ENCODE measurements around the gene TRIM31.

Gene TRIM31

DNA sequence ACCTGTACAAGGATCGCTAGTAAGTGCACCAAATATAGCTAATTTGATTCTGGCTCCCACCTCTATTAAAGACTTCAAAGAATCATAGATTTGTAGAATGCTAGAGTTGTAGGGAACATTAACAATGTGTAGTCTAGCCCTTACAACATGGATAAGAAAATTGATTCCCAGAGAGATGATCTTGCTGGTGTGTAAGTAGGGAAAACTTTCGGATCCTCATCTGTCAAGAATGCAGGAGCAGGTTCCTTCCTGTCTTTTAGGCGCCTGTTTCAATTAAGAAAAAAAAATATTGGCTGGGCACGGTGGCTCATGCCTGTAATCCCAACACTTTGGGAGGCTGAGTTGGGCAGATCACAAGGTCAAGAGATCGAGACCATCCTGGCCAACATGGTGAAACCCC, 25.0 kb downstream of the TRIM31 start:
- DNase-seq (ENCODE audit: low read depth in 1 of 2, low spot score in 1 of 2): no peak

DNA sequence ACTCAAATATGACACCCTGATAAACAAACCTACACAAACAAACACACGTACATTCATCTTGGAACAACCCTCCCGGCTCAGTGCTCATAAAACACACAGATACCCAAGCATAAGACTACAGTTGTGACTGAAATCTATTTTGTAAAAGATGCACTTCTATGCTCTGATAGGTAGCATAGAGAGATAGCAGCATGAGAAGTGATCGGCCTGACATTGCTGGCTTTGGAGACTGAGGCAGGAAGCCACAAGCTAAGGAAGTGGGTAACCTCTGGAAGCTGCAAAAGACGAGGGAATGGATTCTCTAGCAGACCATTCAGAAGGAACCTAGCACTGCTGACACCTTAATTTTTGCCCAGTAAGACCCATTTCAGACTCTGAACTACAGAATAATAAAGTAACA, 35.7 kb downstream of the TRIM31 start:
- no peak for DNase-seq (ENCODE audit: low read depth in 1 of 2, low spot score in 1 of 2)

- no peak for DNase-seq (ENCODE audit: low read depth in 1 of 2, low spot score in 1 of 2)
These were observed 36.8 kb downstream of the TRIM31 start for GRCh38 chr6:30075790-30076732.

DNA sequence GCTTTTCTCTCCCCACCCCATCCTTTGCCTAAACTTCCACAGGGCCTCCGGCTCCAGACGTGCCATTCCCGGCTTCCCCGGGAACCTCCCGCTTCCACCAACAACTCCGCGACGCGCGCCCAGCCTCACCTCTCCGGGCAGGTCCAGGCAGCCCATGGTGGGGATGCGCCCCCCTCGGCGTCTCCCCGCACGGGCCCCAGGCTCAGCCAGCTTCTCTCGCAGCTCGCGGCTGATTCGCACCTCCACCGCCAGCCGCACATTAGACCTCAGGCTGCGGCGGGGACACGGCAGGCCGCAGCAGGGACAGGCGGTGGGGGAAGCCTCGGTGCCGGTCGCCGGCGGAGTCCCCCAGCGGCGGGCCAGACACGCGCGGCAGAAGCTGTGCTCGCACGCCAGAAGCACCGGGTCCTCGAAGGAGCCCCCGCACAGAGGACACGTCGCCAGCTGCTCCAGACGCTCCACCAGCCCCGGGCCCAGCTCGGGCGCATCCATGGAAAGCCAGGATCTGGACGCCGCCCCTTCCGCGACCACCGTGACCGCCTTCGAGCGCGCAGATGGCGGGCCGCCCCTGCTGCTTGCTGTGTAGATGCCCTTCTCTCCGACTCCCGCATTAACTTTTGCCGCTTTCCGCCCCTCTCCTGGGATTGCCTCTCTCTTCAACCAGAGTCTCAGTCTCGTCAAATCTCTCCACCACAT, 37.6 kb downstream of the TRIM31 start, which contains the start of gene RNF39:
Gene RNF39, minus strand, starts transcription at position 676 of the 696 bp plus-strand sequence. Its CDS starts 184 bp downstream, at position 492.
- no peak for DNase-seq (ENCODE audit: low read depth in 1 of 2, low spot score in 1 of 2)

DNA sequence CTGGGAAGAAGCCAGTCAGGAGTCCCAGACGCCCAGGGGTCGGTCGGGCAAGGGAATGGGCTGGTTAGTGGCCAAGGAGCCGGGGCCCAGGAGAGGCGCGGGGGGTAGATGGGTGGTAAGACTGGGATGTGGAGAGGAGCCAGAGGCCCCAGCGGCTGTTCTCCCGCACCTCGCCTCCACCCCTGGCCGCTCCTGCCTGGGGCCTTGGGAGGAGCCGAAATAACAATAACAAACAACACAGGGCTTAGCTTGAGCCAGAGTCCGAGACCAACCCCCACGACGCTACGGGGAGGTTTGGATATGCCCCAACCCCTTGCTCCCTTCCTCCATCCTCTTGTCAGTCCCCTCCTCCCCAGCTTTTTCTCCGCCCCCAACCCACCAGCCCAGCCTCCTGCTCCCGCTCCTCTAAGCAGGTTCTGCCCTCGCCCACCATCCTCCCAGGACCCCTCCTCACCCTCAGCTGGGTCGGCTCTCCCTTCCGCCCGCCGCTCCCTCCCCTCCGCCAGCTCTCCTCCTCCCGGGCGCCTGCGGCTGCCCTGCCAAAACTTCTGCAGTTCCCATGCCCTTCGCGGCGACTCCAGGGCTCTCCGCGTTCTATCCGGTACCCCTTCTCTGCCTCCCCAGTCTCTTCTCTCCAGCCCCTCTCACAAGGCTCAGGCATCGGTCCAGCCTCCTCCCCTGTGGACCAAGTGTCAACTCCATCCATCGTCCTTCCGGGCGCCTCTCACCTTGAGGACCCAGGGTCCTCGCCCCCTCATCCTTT, 38.4 kb downstream of the TRIM31 start:
- DNase-seq (ENCODE audit: low read depth in 1 of 2, low spot score in 1 of 2): no peak

GRCh38 chr6:30073489-30074235, 39.2 kb downstream of the TRIM31 start:
- no peak for DNase-seq (ENCODE audit: low read depth in 1 of 2, low spot score in 1 of 2)

GRCh38 chr6:30071858-30072257, 41.0 kb downstream of the TRIM31 start:
- no peak for DNase-seq (ENCODE audit: low read depth in 1 of 2, low spot score in 1 of 2)

DNA sequence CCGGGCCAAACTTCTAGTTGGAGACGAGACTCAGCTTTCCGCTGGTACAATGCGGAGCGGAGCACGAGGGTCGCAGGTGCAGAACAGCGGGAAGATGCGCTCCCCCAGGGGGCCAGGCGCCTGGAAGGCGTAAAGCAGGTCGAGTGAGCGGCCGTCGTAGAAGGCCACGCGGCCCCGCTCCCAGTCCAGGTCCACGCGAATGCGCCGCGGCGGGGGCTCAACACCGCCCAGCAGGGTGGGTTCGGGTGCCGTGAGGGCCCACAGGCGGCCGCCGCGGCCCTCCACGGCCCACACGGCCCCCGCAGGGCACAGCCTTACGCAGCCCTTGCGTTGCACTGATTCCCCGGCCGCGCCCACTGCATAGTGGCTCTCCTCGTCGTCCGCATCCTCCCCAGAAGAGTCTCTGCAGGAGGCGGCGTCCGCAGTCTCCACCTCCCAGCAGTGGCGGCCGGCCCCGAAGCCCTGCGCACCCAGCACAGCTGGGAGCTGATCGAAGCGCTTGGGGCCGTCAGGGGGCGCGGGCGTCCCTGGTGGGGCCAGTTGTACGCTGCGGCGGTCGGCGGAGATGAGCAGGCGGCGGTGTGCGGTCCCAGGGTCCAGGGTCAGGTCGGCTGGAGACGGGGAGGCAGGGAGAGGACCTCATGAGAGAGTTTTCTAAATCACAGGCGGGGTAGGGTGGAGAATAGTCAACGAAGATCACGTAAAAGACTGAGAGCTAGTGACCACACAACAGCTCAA, 41.6 kb downstream of the TRIM31 start:
- DNase-seq (ENCODE audit: low read depth in 1 of 2, low spot score in 1 of 2): no peak

- no peak for DNase-seq (ENCODE audit: low read depth in 1 of 2, low spot score in 1 of 2)
These were observed 45.3 kb downstream of the TRIM31 start for GRCh38 chr6:30067460-30068139.

GRCh38 chr6:30066577-30067459, 46.1 kb downstream of the TRIM31 start, which contains the start of gene PPP1R11:
Gene PPP1R11, plus strand, starts transcription at chr6:30067198. Its CDS starts 213 bp downstream, at chr6:30067411.
- DNase-seq (ENCODE audit: low read depth in 1 of 2, low spot score in 1 of 2): peak; percentile 96 to 98

- no peak for DNase-seq (ENCODE audit: low read depth in 1 of 2, low spot score in 1 of 2)
These were observed 46.8 kb downstream of the TRIM31 start for GRCh38 chr6:30066082-30066481.

GRCh38 chr6:30063315-30063714, 49.6 kb downstream of the TRIM31 start:
- no peak for DNase-seq (ENCODE audit: low read depth in 1 of 2, low spot score in 1 of 2)

GRCh38 chr6:30062471-30063178, 50.3 kb downstream of the TRIM31 start:
- DNase-seq (ENCODE audit: low read depth in 1 of 2, low spot score in 1 of 2): no peak

- DNase-seq (ENCODE audit: low read depth in 1 of 2, low spot score in 1 of 2): no peak
These were observed 50.9 kb downstream of the TRIM31 start for GRCh38 chr6:30061858-30062458.

DNA sequence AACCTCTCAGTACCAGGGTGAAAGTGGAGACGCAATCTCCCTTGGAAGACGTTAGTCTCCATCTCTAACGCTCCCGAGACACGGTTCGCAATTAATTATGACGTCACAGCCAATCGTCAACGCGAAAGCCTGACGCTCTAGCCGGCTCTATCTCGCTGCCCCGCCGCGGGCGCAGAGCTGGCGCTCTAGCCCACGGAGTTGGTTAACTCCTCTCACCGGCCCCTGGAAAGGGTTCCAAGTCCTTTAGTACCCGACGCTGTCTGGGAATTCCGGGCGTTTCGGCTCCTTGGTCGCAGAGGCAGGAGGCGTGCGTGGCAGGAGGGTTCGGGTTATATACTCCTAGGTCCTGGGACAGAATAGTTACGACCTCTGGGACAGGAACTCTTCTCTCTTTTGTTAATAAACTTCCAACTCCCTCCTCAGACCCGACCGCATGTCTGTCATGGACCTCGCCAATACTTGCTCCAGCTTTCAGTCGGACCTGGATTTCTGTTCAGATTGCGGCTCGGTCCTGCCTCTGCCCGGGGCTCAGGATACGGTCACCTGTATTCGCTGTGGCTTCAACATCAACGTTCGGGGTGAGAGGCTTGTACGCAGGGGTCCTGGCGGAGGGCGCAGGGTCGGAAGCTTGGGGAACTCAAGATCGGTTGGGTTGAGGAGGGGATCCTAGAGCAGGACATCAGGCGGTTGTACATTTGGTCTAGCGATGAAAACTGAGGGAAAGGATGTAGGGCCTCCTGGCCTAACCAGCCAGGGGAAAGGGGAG, 51.6 kb downstream of the TRIM31 start, which contains the start of gene POLR1H:
Gene POLR1H, plus strand, starts transcription at position 174 of the 766 bp plus-strand sequence. Its CDS starts 260 bp downstream, at position 434.
- DNase-seq (ENCODE audit: low read depth in 1 of 2, low spot score in 1 of 2): peak; percentile 64 to 74

- DNase-seq (ENCODE audit: low read depth in 1 of 2, low spot score in 1 of 2): no peak
These were observed 52.2 kb downstream of the TRIM31 start for GRCh38 chr6:30060606-30061091.

Measured in activated T-helper 1 cell treated with anti-CD3 and anti-CD28 coated beads, Interleukin-2, amount 50 U/mL, for 16 hours (primary cell).